GM13976 (cell line): ENCODE data around the gene FOXB2.
"Not testable (repeated sequence)": the region's sequence is repeated elsewhere in the genome, so short reads cannot be mapped to it uniquely, and the experiment has no call there.

Source experiments
- DNase-seq: peaks from one replicate; pipeline ENCODE4 v3.0.0; 2012; ENCODE audit warnings: low spot score
- in situ Hi-C: fragments of 300-500 bp; cut with MboI; formaldehyde crosslinking; loops from one replicate; pipeline ENCODE4 v1.12.0; 2022; ENCODE audit warnings: low sequenced_read_pairs, mixed read lengths, inconsistent platforms; ENCODE audit not compliant: unreplicated experiment
- TF ChIP-seq, protein P1 (sequence below): IDR thresholded peaks from 2 replicates; pipeline ENCODE4 v1.5.1; 2012; ENCODE audit warnings: borderline replicate concordance, mild to moderate bottlenecking; ENCODE audit not compliant: insufficient read depth; ENCODE audit errors: extremely low read depth, missing control alignments, control extremely low read depth

FOXB2 gene

DNA sequence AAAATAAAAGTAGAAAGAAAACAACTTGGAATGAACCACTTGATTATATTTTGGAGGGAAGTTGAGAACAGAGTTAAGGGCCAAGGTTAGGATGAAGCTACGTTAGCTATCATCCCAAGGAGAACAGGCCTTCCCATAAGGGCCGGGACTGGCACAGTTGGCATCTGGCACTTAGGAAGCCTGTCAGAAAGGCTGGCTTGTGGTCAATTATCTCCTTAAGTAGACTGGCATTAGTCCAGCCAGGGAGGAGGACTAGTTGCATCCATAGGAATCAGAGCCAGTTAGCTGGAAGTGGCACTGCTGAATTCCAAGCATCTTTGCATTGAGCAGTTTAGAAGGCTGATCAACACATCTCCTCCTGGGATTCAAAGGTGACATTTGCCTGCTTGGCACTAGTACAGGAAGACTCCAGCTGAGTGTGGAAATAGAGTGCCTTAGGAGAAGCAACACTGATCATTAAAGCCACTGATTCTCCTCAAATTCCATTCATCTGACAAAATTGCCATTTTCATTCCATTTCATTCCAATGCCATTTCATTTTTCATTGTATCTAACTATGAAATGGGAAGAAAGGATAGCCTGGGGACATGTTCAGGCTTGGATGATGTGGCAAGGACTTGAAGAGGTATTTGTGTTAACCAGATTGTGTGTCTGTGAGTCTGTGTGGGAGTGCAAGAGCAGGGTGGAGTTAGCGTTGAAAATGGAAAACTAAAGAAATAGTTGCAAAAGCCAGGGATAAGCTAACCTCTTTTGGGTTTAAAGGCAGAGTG lies 5.5 kb downstream of the FOXB2 start:
- DNase-seq = no peak
- in situ Hi-C loops = no loop called here
- TF ChIP-seq, protein P1, sequence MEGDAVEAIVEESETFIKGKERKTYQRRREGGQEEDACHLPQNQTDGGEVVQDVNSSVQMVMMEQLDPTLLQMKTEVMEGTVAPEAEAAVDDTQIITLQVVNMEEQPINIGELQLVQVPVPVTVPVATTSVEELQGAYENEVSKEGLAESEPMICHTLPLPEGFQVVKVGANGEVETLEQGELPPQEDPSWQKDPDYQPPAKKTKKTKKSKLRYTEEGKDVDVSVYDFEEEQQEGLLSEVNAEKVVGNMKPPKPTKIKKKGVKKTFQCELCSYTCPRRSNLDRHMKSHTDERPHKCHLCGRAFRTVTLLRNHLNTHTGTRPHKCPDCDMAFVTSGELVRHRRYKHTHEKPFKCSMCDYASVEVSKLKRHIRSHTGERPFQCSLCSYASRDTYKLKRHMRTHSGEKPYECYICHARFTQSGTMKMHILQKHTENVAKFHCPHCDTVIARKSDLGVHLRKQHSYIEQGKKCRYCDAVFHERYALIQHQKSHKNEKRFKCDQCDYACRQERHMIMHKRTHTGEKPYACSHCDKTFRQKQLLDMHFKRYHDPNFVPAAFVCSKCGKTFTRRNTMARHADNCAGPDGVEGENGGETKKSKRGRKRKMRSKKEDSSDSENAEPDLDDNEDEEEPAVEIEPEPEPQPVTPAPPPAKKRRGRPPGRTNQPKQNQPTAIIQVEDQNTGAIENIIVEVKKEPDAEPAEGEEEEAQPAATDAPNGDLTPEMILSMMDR = no peak

DNA sequence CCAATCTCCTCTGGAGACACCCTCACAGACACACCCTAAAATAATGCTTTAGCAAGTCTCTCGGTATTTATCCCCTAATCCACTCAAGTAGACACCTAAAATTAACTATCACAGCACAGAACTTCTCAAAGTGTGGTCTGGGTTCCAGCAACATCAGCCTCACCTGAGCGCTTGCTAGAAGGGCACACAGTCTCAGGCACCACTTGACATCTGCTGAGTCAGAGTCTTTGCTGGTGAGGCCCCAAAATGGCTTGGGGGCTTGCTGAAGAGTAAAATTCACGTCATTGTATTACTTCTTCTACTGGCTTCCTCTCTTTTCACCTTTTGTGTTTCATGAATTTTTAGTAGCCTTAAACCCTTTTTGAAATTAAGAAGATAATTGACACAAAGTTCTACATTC lies 9.0 kb downstream of the FOXB2 start:
- DNase-seq = no peak
- in situ Hi-C loops = no loop called here
- TF ChIP-seq, protein P1 = no peak

DNA sequence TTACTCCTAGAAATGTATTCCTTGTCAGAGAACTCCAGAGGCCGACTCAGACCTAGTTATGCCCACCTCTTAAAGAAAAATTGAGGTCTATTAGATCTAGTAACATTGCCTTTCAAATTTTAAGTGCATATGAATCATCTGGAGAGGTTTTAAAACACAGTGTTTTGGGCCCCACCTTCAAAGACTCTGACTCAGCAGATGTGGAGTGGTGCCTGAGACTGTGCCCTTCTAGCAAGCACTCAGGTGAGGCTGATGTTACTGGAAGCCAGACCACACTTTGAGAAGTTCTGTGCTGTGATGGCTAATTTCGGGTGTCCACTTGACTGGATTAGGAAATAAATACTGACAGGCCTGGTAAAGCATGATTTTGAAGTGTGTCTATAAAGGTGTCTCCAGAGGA lies 10.6 kb downstream of the FOXB2 start:
- TF ChIP-seq, protein P1 = no peak
- DNase-seq = no peak
- in situ Hi-C loops = no loop called here

DNA sequence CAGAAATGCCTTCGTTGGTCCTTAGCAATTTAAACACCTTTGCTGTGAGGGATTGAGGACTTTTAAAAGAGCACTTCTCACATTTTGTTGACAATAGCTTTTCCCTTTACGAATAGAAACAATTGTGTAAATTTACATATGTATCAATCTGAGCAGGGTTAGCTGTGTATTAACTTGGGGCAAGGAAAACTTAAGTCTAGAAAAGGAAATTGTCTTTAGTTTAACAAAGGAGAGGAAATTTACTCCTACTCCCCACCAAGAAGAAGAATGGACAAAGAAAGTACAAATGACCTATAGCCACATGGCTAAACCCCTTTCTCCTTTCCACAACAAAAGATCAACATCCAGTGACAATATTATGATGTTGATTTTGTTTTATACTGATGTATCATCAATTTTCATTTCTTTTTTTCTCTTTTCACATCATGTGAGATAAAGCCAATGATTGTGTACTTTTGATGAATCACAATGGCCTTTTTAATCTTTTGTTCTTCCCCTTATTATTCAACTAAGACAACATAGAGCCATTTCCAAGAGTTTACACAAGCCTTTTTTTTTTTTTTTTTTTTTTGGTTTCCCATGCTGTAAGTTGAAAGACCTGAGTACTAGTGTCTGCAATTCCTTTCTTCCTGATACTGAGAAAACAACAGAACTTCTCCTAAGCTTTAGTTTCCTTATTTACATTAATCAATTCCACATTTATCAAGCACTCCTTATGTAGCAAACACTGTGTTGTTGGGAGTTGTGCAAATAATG lies 19.0 kb downstream of the FOXB2 start:
- no peak for DNase-seq
- in situ Hi-C loops = no loop called here
- TF ChIP-seq, protein P1 = no peak

DNA sequence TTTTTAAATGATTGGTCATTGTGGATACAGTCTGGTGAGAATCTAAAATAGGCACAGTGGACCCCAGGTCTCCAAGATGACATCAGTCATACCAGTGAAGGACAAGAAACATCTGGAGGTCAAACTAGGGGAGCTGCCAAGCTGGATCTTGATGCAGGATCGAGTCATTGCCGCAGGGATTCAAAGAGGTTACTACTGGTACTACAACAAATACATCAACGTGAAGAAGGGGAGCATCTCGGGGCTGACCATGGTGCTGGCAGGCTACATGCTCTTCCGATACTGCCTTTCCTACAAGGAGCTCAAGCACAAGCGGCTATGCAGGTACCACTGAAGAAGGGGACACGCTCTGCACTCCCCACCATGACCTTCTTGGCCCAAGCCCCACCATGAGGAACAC lies 20.9 kb downstream of the FOXB2 start:
- in situ Hi-C loops = no loop called here
- TF ChIP-seq, protein P1 = no peak
- no peak for DNase-seq

DNA sequence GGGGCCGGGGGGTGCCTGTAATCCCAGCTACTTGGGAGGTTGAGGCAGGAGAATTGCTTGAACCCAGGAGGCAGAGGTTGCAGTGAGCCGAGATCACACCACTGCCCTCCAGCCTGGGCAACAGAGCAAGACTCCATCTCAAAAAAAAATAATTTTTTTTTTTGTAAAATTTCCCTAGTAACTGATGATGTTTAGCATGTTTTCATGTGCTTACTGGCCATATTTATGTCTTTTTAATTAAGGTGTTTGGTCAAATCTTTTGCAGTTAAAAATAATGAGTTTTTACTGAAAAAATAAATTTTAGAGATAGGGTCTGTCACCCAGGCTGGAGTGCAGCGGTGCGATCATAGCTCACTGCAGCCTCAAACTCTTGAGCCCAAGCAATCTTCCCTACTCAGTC lies 24.3 kb downstream of the FOXB2 start:
- DNase-seq, in situ Hi-C loops: not testable (repeated sequence)

DNA sequence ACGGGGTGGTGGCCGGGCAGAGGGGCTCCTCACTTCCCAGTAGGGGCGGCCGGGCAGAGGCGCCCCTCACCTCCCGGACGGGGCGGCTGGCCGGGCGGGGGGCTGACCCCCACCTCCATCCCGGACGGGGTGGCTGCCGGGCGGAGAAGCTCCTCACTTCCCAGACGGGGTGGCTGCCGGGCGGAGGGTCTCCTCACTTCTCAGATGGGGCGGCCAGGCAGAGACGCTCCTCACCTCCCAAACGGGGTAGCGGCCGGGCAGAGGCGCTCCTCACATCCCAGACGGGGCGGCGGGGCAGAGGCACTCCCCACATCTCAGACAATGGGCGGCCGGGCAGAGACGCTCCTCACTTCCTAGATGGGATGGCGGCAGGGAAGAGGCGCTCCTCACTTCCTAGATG lies 41.2 kb downstream of the FOXB2 start:
- in situ Hi-C loops, DNase-seq: not testable (repeated sequence)
